ENCODE results near the gene KDSR.

The KDSR gene

GRCh38 chr18:63306249-63306648 is 60.8 kb downstream of the KDSR start:
- Histone ChIP-seq H3K4me1 (ENCODE audit: control insufficient read depth, insufficient read depth, low read length) (peaks cover 3% of the 10 kb centered on the region), H3K9me3 (ENCODE audit: control insufficient read depth in 2 of 2, low read length in 2 of 2) (no peaks in the 10 kb centered on the region), H3K9ac (ENCODE audit: low read length in 2 of 2) (no peak overlapping the region), H3K4me3 (ENCODE audit: low read length in 2 of 2) (no peak overlapping the region), H3K27ac (ENCODE audit: low read length) (no peak overlapping the region), H3K36me3 (ENCODE audit: control insufficient read depth in 2 of 2, insufficient read depth in 2 of 2, low read length in 2 of 2) (no peaks in the 10 kb centered on the region), H3K27me3 (ENCODE audit: control insufficient read depth in 1 of 2, insufficient read depth in 2 of 2, low read length in 2 of 2) (no peaks in the 10 kb centered on the region)

GRCh38 chr18:63303547-63303946 is 63.5 kb downstream of the KDSR start:
- Histone ChIP-seq H3K27ac (ENCODE audit: low read length) (no peak overlapping the region), H3K9me3 (ENCODE audit: control insufficient read depth in 2 of 2, low read length in 2 of 2) (no peaks in the 10 kb centered on the region), H3K27me3 (ENCODE audit: control insufficient read depth in 1 of 2, insufficient read depth in 2 of 2, low read length in 2 of 2) (no peaks in the 10 kb centered on the region), H3K36me3 (ENCODE audit: control insufficient read depth in 2 of 2, insufficient read depth in 2 of 2, low read length in 2 of 2) (no peaks in the 10 kb centered on the region), H3K4me1 (ENCODE audit: control insufficient read depth, insufficient read depth, low read length) (peaks cover 19% of the 10 kb centered on the region), H3K9ac (ENCODE audit: low read length in 2 of 2) (no peak overlapping the region), H3K4me3 (ENCODE audit: low read length in 2 of 2) (no peak overlapping the region)

- no peak overlapping the region for H3K27ac ChIP-seq (ENCODE audit: low read length)
- no peaks in the 10 kb centered on the region for H3K9me3 ChIP-seq (ENCODE audit: control insufficient read depth in 2 of 2, low read length in 2 of 2)
- no peaks in the 10 kb centered on the region for H3K36me3 ChIP-seq (ENCODE audit: control insufficient read depth in 2 of 2, insufficient read depth in 2 of 2, low read length in 2 of 2)
- H3K27me3 ChIP-seq (ENCODE audit: control insufficient read depth in 1 of 2, insufficient read depth in 2 of 2, low read length in 2 of 2), result no peaks in the 10 kb centered on the region
- no peak overlapping the region for H3K4me3 ChIP-seq (ENCODE audit: low read length in 2 of 2)
- H3K4me1 ChIP-seq (ENCODE audit: control insufficient read depth, insufficient read depth, low read length), result peaks cover 24% of the 10 kb centered on the region
- H3K9ac ChIP-seq (ENCODE audit: low read length in 2 of 2), result no peak overlapping the region
These were observed 64.2 kb downstream of the KDSR start for GRCh38 chr18:63302636-63303405.

- Histone ChIP-seq H3K9me3 (ENCODE audit: control insufficient read depth in 2 of 2, low read length in 2 of 2) (no peaks in the 10 kb centered on the region), H3K4me3 (ENCODE audit: low read length in 2 of 2) (no peak overlapping the region), H3K27ac (ENCODE audit: low read length) (no peak overlapping the region), H3K27me3 (ENCODE audit: control insufficient read depth in 1 of 2, insufficient read depth in 2 of 2, low read length in 2 of 2) (no peaks in the 10 kb centered on the region), H3K9ac (ENCODE audit: low read length in 2 of 2) (no peak overlapping the region), H3K36me3 (ENCODE audit: control insufficient read depth in 2 of 2, insufficient read depth in 2 of 2, low read length in 2 of 2) (no peaks in the 10 kb centered on the region), H3K4me1 (ENCODE audit: control insufficient read depth, insufficient read depth, low read length) (peaks cover 28% of the 10 kb centered on the region)
These were observed 64.8 kb downstream of the KDSR start for GRCh38 chr18:63302220-63302619.

GRCh38 chr18:63301434-63301833 is 65.6 kb downstream of the KDSR start:
- Histone ChIP-seq H3K27ac (ENCODE audit: low read length) (no peak overlapping the region), H3K4me1 (ENCODE audit: control insufficient read depth, insufficient read depth, low read length) (peaks cover 29% of the 10 kb centered on the region), H3K36me3 (ENCODE audit: control insufficient read depth in 2 of 2, insufficient read depth in 2 of 2, low read length in 2 of 2) (no peaks in the 10 kb centered on the region), H3K4me3 (ENCODE audit: low read length in 2 of 2) (no peak overlapping the region), H3K9me3 (ENCODE audit: control insufficient read depth in 2 of 2, low read length in 2 of 2) (no peaks in the 10 kb centered on the region), H3K9ac (ENCODE audit: low read length in 2 of 2) (no peak overlapping the region), H3K27me3 (ENCODE audit: control insufficient read depth in 1 of 2, insufficient read depth in 2 of 2, low read length in 2 of 2) (no peaks in the 10 kb centered on the region)

GRCh38 chr18:63299837-63300745 is 66.9 kb downstream of the KDSR start:
- no peak overlapping the region for H3K4me3 ChIP-seq (ENCODE audit: low read length in 2 of 2)
- H3K27ac ChIP-seq (ENCODE audit: low read length), result no peak overlapping the region
- H3K9ac ChIP-seq (ENCODE audit: low read length in 2 of 2), result no peak overlapping the region
- H3K36me3 ChIP-seq (ENCODE audit: control insufficient read depth in 2 of 2, insufficient read depth in 2 of 2, low read length in 2 of 2), result no peaks in the 10 kb centered on the region
- no peaks in the 10 kb centered on the region for H3K27me3 ChIP-seq (ENCODE audit: control insufficient read depth in 1 of 2, insufficient read depth in 2 of 2, low read length in 2 of 2)
- H3K9me3 ChIP-seq (ENCODE audit: control insufficient read depth in 2 of 2, low read length in 2 of 2), result no peaks in the 10 kb centered on the region
- H3K4me1 ChIP-seq (ENCODE audit: control insufficient read depth, insufficient read depth, low read length), result peaks cover 35% of the 10 kb centered on the region

- Histone ChIP-seq H3K27ac (ENCODE audit: low read length) (peak overlapping the region; percentile 47), H3K36me3 (ENCODE audit: control insufficient read depth in 2 of 2, insufficient read depth in 2 of 2, low read length in 2 of 2) (no peaks in the 10 kb centered on the region), H3K4me3 (ENCODE audit: low read length in 2 of 2) (peak overlapping the region; percentile 12 to 36), H3K9ac (ENCODE audit: low read length in 2 of 2) (no peak overlapping the region), H3K9me3 (ENCODE audit: control insufficient read depth in 2 of 2, low read length in 2 of 2) (no peaks in the 10 kb centered on the region), H3K27me3 (ENCODE audit: control insufficient read depth in 1 of 2, insufficient read depth in 2 of 2, low read length in 2 of 2) (no peaks in the 10 kb centered on the region), H3K4me1 (ENCODE audit: control insufficient read depth, insufficient read depth, low read length) (peaks cover 35% of the 10 kb centered on the region)
These were observed 68.3 kb downstream of the KDSR start for GRCh38 chr18:63298400-63299365.

GRCh38 chr18:63297687-63298399 is 69.2 kb downstream of the KDSR start:
- H3K9me3 ChIP-seq (ENCODE audit: control insufficient read depth in 2 of 2, low read length in 2 of 2), result no peaks in the 10 kb centered on the region
- no peaks in the 10 kb centered on the region for H3K36me3 ChIP-seq (ENCODE audit: control insufficient read depth in 2 of 2, insufficient read depth in 2 of 2, low read length in 2 of 2)
- peaks cover 35% of the 10 kb centered on the region for H3K4me1 ChIP-seq (ENCODE audit: control insufficient read depth, insufficient read depth, low read length)
- H3K4me3 ChIP-seq (ENCODE audit: low read length in 2 of 2), result peak overlapping the region; percentile 12 to 36
- H3K27me3 ChIP-seq (ENCODE audit: control insufficient read depth in 1 of 2, insufficient read depth in 2 of 2, low read length in 2 of 2), result no peaks in the 10 kb centered on the region
- peak overlapping the region; percentile 47 for H3K27ac ChIP-seq (ENCODE audit: low read length)
- no peak overlapping the region for H3K9ac ChIP-seq (ENCODE audit: low read length in 2 of 2)

GRCh38 chr18:63293935-63294334 is 73.1 kb downstream of the KDSR start:
- H3K4me1 ChIP-seq (ENCODE audit: control insufficient read depth, insufficient read depth, low read length), result peaks cover 26% of the 10 kb centered on the region
- no peaks in the 10 kb centered on the region for H3K27me3 ChIP-seq (ENCODE audit: control insufficient read depth in 1 of 2, insufficient read depth in 2 of 2, low read length in 2 of 2)
- H3K9me3 ChIP-seq (ENCODE audit: control insufficient read depth in 2 of 2, low read length in 2 of 2), result no peaks in the 10 kb centered on the region
- H3K4me3 ChIP-seq (ENCODE audit: low read length in 2 of 2), result peak overlapping the region in 1 of 2 donors; percentile 15
- H3K36me3 ChIP-seq (ENCODE audit: control insufficient read depth in 2 of 2, insufficient read depth in 2 of 2, low read length in 2 of 2), result no peaks in the 10 kb centered on the region
- H3K9ac ChIP-seq (ENCODE audit: low read length in 2 of 2), result no peak overlapping the region
- no peak overlapping the region for H3K27ac ChIP-seq (ENCODE audit: low read length)

All from stomach smooth muscle (tissue), 2 donors.